ENCODE results near the gene GFRA4. TPM values are rescaled to one million over a fixed set of nuclear protein-coding genes. Genes with fewer than 3 reads are reported as not detected.

Gene GFRA4, protein sequence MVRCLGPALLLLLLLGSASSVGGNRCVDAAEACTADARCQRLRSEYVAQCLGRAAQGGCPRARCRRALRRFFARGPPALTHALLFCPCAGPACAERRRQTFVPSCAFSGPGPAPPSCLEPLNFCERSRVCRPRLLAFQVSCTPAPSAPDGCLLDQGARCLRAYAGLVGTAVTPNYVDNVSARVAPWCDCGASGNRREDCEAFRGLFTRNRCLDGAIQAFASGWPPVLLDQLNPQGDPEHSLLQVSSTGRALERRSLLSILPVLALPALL
- total RNA-seq (2021): not detected in 2 replicates
- Bru-seq, nascent RNA: not detected
- BruChase-seq, experiment 1, labeled RNA remaining after a 2-hour chase: not detected
- not detected for BruChase-seq, experiment 2, labeled RNA remaining after a 6-hour chase
- long read RNA-seq: 0 reads

DNA sequence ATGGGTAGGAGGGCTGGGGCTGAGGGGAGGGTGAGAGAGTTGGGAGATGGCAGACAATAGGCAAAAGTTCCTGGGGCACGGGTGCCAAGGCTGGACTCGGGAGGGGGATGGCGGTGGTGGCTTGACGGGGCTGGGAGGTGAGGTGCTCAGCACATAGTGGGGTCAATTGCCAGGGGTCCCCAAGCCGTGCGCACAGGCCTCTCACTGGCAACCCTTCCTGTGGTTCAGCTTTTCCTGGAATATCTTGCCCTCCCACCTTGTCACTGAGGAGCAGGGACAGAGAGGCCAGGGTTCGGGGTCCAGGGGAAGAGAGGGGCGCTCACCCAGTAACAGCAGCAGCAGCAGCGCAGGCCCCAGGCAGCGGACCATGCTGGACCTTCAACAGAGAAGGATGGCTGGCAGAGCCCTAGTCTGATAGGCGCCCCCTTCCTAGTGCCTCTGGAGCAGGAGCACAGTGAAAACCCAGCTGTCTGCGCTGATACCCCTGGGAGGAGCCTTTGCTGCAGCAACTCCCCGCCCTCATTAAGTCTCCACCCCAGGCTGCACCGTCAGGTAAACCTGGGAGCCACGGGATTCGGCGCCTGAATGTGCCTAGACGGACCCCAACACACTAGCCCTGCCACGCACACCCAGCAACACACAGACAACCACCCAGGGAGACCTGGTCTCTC is at the start of gene GFRA4:
GFRA4 (minus strand) TSS at position 369 of the 671 bp plus-strand sequence; CDS start at position 369, 0 bp downstream.
- Histone ChIP-seq H3K27ac (no peak within 1 kb of the TSS), H3K27me3 (ENCODE audit: insufficient read depth, low read depth) (no peaks in the 10 kb centered on the region), H3F3A (ENCODE audit: insufficient read depth, low read depth) (no peaks in the 10 kb centered on the region), H3K9me3 (ENCODE audit: insufficient read depth, low read depth) (no peaks in the 10 kb centered on the region), H3K9me2 (ENCODE audit: insufficient read depth) (no peaks in the 10 kb centered on the region), H3K4me1 (replicated peaks; ENCODE audit: insufficient read depth) (no peaks in the 10 kb centered on the region), H3K36me3 (ENCODE audit: low read depth) (no peaks in the 10 kb centered on the region), H4K20me1 (ENCODE audit: insufficient read depth) (no peaks in the 10 kb centered on the region), H2AFZ (no peak within 1 kb of the TSS), H3K79me2 (ENCODE audit: low read depth) (no peaks in the 10 kb centered on the region), H3K4me2 (no peak within 1 kb of the TSS), H3K4me3 (no peak within 1 kb of the TSS)
- intact Hi-C loops (cut with micrococcal nuclease; ENCODE audit: unreplicated experiment): no loop called here
- no peak for DNase-seq
- BruUV-seq (replicated peaks): no TSS peak
- ChIA-PET POLR2A (ENCODE audit: unreplicated experiment) (no interaction called here), CTCF (interaction anchor here (0.6 kb wide), 1 partner anchor 9 kb away, joined by 3 read pairs; no protein-coding TSS in a partner anchor)
- no peak for TF ChIP-seq EZH2 (IDR thresholded peaks at IDR 0.05; ENCODE audit: low read depth)
- TF ChIP-seq, protein P1, sequence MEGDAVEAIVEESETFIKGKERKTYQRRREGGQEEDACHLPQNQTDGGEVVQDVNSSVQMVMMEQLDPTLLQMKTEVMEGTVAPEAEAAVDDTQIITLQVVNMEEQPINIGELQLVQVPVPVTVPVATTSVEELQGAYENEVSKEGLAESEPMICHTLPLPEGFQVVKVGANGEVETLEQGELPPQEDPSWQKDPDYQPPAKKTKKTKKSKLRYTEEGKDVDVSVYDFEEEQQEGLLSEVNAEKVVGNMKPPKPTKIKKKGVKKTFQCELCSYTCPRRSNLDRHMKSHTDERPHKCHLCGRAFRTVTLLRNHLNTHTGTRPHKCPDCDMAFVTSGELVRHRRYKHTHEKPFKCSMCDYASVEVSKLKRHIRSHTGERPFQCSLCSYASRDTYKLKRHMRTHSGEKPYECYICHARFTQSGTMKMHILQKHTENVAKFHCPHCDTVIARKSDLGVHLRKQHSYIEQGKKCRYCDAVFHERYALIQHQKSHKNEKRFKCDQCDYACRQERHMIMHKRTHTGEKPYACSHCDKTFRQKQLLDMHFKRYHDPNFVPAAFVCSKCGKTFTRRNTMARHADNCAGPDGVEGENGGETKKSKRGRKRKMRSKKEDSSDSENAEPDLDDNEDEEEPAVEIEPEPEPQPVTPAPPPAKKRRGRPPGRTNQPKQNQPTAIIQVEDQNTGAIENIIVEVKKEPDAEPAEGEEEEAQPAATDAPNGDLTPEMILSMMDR (conservative IDR thresholded peaks at IDR 0.05): no peak

DNA sequence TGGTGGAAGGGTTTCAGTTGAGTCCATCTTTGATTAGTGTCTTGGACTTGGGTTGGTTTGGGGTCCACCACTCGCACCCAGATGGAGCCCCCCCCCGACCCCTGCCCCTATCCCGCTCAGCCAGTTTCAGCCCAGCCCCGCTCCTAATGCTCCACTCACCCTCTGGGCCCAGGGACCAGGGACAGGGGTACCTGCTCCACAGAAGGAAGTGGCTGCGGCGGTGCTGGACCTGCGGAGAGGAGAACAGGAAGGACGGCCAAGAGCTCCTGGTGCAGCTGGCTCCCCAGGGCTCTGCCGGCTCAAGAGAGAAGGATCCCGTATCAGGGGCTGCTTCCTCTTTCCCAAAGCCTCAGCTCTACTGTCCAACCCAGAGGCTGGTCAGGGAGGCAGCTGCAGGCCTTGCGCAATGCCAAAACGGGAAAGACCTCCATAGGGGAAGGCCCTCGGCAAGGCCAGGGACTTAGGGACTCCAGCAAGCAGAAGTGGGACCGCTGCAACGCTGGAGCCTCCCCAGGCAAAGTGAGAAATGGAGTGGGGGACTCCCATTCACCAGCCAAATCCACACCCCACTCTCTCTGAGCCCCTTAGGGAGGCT is 49.2 kb upstream of the GFRA4 start, which contains the start of gene SIGLEC1:
SIGLEC1 (minus strand) TSS at position 322 of the 595 bp plus-strand sequence. CDS start 5,472 bp downstream, outside the sequence.
- H3K9me3 ChIP-seq (ENCODE audit: insufficient read depth, low read depth): no peaks in the 10 kb centered on the region
- H3K36me3 ChIP-seq (ENCODE audit: low read depth): no peaks in the 10 kb centered on the region
- H3K4me3 ChIP-seq: no peak within 1 kb of the TSS
- H4K20me1 ChIP-seq (ENCODE audit: insufficient read depth): no peaks in the 10 kb centered on the region
- H3K9me2 ChIP-seq (ENCODE audit: insufficient read depth): no peaks in the 10 kb centered on the region
- POLR2A ChIA-PET (ENCODE audit: unreplicated experiment): no interaction called here
- H3K4me1 ChIP-seq (replicated peaks; ENCODE audit: insufficient read depth): no peaks in the 10 kb centered on the region
- H3K79me2 ChIP-seq (ENCODE audit: low read depth): no peaks in the 10 kb centered on the region
- intact Hi-C loops (cut with micrococcal nuclease; ENCODE audit: unreplicated experiment): loop anchor here (10.0 kb wide), 1 partner anchor 132 kb away; the partner anchor contains the start of gene MAVS
- no TSS peak for BruUV-seq (replicated peaks)
- no peak within 1 kb of the TSS for H3K4me2 ChIP-seq
- no peak for TF ChIP-seq EZH2 (IDR thresholded peaks at IDR 0.05; ENCODE audit: low read depth)
- TF ChIP-seq, protein P1 (conservative IDR thresholded peaks at IDR 0.05): no peak
- CTCF ChIA-PET: interaction anchor here (2.6 kb wide), 1 partner anchor 149 kb away, joined by 14 read pairs; no protein-coding TSS in a partner anchor
- no peak for DNase-seq
- H3F3A ChIP-seq (ENCODE audit: insufficient read depth, low read depth): no peaks in the 10 kb centered on the region
- H3K27ac ChIP-seq: no peak within 1 kb of the TSS
- no peaks in the 10 kb centered on the region for H3K27me3 ChIP-seq (ENCODE audit: insufficient read depth, low read depth)
- H2AFZ ChIP-seq: no peak within 1 kb of the TSS

DNA sequence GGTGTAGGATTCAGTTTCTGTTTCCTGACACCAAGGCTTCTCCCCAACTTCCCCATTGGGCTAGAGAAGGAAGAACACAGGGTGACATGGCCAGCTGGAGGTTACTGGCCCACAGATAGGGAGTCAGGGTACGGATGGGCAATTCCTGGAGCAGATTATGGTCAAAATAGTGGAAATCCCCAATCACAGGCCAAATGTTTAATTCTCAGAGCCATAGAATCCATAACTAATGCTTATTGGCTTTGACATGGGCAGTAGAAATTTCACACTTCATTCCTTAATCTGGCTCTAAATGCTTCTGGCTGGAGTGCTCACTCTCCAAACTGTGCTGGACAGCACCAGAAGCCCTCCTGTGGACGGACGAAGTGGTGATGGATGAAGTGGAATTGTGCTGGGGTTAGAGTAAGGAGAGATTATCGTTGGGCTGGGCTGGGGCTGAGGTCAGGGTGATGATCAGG is 48.3 kb upstream of the GFRA4 start:
- Histone ChIP-seq H3K27ac (no peak overlapping the region), H3K9me3 (ENCODE audit: insufficient read depth, low read depth) (no peaks in the 10 kb centered on the region), H3K36me3 (ENCODE audit: low read depth) (no peaks in the 10 kb centered on the region), H3K27me3 (ENCODE audit: insufficient read depth, low read depth) (no peaks in the 10 kb centered on the region), H2AFZ (no peak overlapping the region), H3K79me2 (ENCODE audit: low read depth) (no peaks in the 10 kb centered on the region), H3K4me3 (no peak overlapping the region), H3K4me2 (no peak overlapping the region), H3F3A (ENCODE audit: insufficient read depth, low read depth) (no peaks in the 10 kb centered on the region), H4K20me1 (ENCODE audit: insufficient read depth) (no peaks in the 10 kb centered on the region), H3K4me1 (replicated peaks; ENCODE audit: insufficient read depth) (no peaks in the 10 kb centered on the region), H3K9me2 (ENCODE audit: insufficient read depth) (no peaks in the 10 kb centered on the region)
- no TSS peak for BruUV-seq (replicated peaks)
- no peak for DNase-seq
- TF ChIP-seq, protein P1 (conservative IDR thresholded peaks at IDR 0.05): no peak
- no peak for TF ChIP-seq EZH2 (IDR thresholded peaks at IDR 0.05; ENCODE audit: low read depth)
- intact Hi-C loops (cut with micrococcal nuclease; ENCODE audit: unreplicated experiment): loop anchor here (1.0 to 10.0 kb wide), 2 partner anchors 133 to 148 kb away; partner anchors contain the start of gene MAVS
- POLR2A ChIA-PET (ENCODE audit: unreplicated experiment): no interaction called here
- CTCF ChIA-PET: interaction anchor here (0.6 to 2.6 kb wide), 6 partner anchors 14 to 192 kb away, joined by 4 to 14 read pairs (median 8); partner anchors contain the start of gene ADAM33

Data from PC-9 (cell line).